ENCODE data around the gene ITPA. TPM values are rescaled to one million over a fixed set of nuclear protein-coding genes. Genes with fewer than 3 reads are reported as not detected.

The ITPA gene
- total and polyA plus RNA-seq, 2 of the 13 experiments (the other 11 are each of a cell fraction or from before 2014, with no cell fraction given), result 60.1 to 103 TPM

- TF ChIP-seq, protein P1, sequence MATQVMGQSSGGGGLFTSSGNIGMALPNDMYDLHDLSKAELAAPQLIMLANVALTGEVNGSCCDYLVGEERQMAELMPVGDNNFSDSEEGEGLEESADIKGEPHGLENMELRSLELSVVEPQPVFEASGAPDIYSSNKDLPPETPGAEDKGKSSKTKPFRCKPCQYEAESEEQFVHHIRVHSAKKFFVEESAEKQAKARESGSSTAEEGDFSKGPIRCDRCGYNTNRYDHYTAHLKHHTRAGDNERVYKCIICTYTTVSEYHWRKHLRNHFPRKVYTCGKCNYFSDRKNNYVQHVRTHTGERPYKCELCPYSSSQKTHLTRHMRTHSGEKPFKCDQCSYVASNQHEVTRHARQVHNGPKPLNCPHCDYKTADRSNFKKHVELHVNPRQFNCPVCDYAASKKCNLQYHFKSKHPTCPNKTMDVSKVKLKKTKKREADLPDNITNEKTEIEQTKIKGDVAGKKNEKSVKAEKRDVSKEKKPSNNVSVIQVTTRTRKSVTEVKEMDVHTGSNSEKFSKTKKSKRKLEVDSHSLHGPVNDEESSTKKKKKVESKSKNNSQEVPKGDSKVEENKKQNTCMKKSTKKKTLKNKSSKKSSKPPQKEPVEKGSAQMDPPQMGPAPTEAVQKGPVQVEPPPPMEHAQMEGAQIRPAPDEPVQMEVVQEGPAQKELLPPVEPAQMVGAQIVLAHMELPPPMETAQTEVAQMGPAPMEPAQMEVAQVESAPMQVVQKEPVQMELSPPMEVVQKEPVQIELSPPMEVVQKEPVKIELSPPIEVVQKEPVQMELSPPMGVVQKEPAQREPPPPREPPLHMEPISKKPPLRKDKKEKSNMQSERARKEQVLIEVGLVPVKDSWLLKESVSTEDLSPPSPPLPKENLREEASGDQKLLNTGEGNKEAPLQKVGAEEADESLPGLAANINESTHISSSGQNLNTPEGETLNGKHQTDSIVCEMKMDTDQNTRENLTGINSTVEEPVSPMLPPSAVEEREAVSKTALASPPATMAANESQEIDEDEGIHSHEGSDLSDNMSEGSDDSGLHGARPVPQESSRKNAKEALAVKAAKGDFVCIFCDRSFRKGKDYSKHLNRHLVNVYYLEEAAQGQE (IDR thresholded peaks at IDR 0.05; ENCODE audit: borderline replicate concordance in 1 of 2, low read depth in 1 of 2, low read length in 2 of 2), result 0 out of 4 replicates have a peak, but pooled peaks of 1 of the 2 experiments have one; percentile 40
- TF ChIP-seq THRA (CRISPR knock-in tag; IDR thresholded peaks at IDR 0.05; ENCODE audit: borderline replicate concordance) (peak; percentile 60), NONO (IDR thresholded peaks at IDR 0.05) (no peak), NONO (CRISPR knock-in tag; conservative IDR thresholded peaks at IDR 0.05) (peak; percentile 99), ARNT (IDR thresholded peaks at IDR 0.05) (no peak), HMGXB4 (CRISPR knock-in tag; IDR thresholded peaks at IDR 0.05; ENCODE audit: borderline replicate concordance in 1 of 2, low read depth in 1 of 2) (peak; percentile 95 to 96), FOXO1 (CRISPR knock-in tag; IDR thresholded peaks at IDR 0.05) (no peak; the same call in none of the 2 replicates), PHF21A (CRISPR knock-in tag; IDR thresholded peaks at IDR 0.05) (peak; percentile 94), CBFB (CRISPR knock-in tag; IDR thresholded peaks at IDR 0.05) (peak; percentile 77), HOXA9 (CRISPR knock-in tag; IDR thresholded peaks at IDR 0.05; ENCODE audit: borderline replicate concordance) (peak; percentile 96), ZNF160 (CRISPR knock-in tag; IDR thresholded peaks at IDR 0.05) (peak; percentile 19; the same call in 1 of the 2 replicates), MTF2 (CRISPR knock-in tag; IDR thresholded peaks at IDR 0.05; ENCODE audit: borderline replicate concordance) (no peak), POLR2A (IDR thresholded peaks at IDR 0.05; ENCODE audit: insufficient read depth in 1 of 2, low read depth in 2 of 2, low read length in 2 of 2) (peak; percentile 81 to 82), RCOR2 (CRISPR knock-in tag; IDR thresholded peaks at IDR 0.05) (peak; percentile 76; the same call in 1 of the 2 replicates), E2F5 (CRISPR knock-in tag; conservative IDR thresholded peaks at IDR 0.05) (peak; percentile 85; the same call in 1 of the 2 replicates), ZNF33A (CRISPR knock-in tag; IDR thresholded peaks at IDR 0.05; ENCODE audit: borderline replicate concordance) (peak; percentile 91; the same call in 1 of the 2 replicates)
- TF ChIP-seq, protein P2, sequence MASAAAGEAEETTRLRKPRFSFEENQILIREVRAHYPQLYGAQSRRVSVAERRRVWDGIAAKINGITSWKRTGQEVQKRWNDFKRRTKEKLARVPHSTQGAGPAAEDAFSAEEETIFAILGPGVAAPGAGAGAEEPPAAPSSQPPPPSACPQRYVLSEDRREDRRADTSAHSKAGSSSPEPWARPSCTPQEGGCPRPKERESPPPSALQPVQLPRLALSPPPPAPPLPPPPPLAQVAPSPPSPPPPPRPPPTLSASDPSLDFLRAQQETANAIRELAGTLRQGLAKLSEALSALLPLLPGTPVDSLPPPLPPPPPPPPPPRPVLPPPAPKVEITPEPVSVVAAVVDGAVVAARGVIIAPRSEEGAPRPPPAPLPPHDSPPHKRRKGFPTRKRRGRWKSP (CRISPR knock-in tag; IDR thresholded peaks at IDR 0.05), result peak; percentile 89; the same call in 1 of the 2 replicates
- TF ChIP-seq, protein P3, sequence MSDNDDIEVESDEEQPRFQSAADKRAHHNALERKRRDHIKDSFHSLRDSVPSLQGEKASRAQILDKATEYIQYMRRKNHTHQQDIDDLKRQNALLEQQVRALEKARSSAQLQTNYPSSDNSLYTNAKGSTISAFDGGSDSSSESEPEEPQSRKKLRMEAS (IDR thresholded peaks at IDR 0.05), result peak; percentile 89
Measured at GRCh38 chr20:3173610-3174441, 35.5 kb upstream of the ITPA start (continued).

All from HepG2 (cell line).